GM12873 (cell line): ENCODE results near the gene MTMR2.

Source experiments
- CTCF ChIP-seq: IDR thresholded peaks from 2 replicates; pipeline ENCODE4 v1.5.1; 2012; ENCODE audit warnings: low read depth, mild to moderate bottlenecking, moderate library complexity, low read length, control low read depth; ENCODE audit not compliant: insufficient read depth; ENCODE audit errors: missing control alignments

Gene MTMR2

GRCh38 chr11:95910638-95911368, 13.1 kb downstream of the MTMR2 start:
- no peak for TF ChIP-seq CTCF

- TF ChIP-seq CTCF = no peak
Observed at GRCh38 chr11:95908826-95909225, 15.1 kb downstream of the MTMR2 start.

DNA sequence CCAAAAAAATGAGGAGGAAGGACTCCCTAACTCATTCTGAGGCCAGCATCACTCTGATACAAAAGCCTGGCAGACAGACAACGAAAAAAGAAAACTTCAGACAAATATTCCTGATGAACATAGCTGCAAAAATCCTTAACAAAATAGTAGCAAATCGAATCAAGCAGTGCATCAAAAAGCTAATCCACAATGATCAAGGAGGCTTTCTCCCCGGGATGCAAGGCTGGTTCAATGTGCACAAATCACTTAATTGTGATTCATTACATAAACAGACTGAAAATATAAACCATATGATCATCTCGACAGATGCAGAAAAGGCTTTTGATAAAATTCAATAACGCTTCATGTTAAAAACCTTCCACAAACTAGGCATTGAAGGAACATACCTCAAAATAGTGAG, 16.4 kb downstream of the MTMR2 start:
- TF ChIP-seq CTCF = no peak

DNA sequence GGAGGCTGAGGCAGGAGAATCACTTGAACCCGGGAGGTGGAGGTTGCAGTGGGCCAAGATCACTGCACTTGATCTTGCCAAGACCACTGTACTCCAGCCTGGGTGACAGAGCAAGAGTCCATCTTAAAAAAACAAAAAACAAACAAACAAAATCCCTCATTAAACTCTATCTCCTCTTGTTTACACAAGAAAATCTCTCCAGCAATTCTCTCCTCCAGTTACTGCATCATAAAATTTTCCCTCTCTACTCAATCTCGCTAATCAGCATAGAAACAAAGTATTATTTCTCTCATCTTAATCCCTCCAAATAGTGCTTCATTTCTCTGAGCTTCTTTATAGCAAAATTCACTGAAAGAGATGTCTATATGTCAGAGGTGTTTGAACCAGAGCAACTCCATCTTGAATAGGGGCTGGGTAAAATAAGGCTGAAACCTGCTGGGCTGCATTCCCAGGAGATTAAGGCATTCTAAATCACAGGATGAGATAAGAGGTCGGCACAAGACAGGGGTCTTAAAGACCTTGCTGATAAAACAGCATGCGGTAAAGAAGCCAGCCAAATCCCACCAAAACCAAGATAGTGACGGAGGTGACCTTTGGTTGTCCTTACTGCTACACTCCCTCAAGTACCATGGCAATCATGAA, 19.8 kb downstream of the MTMR2 start:
- TF ChIP-seq CTCF = no peak

GRCh38 chr11:95898782-95899181, 25.1 kb downstream of the MTMR2 start:
- no peak for TF ChIP-seq CTCF

- TF ChIP-seq CTCF = no peak
Observed at GRCh38 chr11:95897731-95898130, 26.2 kb downstream of the MTMR2 start.

- TF ChIP-seq CTCF = no peak
Observed at GRCh38 chr11:95895815-95896214, 28.1 kb downstream of the MTMR2 start.
